NAMALWA (cell line): ENCODE measurements around the gene LGI2.
"Not testable (repeated sequence)": the region's sequence is repeated elsewhere in the genome, so short reads cannot be mapped to it uniquely, and the experiment has no call there.

Experiments used
- DNase-seq: peaks from one replicate; pipeline ENCODE4 v3.0.0-alpha.2; 2015; ENCODE audit warnings: low spot score

LGI2 gene

DNA sequence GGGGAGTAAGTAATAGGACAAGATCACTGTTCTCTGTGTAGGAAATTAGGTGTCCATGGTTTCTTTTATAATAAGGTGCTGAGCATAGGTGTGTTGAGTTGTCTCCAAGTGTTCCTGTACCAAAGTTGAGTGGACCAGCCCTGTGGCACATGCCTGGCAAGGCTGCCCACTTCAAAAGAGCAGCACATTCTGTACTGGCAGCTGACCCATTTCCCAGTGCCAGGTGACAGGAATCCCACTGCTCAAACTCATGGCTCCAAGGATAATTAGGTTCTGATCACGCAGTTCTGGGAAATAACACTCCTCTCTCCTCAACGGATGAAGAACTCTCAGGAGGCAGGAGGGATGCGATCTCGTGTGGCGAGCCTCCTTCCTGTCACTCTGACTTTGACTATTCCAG is 12.8 kb upstream of the LGI2 start:
- no peak for DNase-seq

GRCh38 chr4:25033526-25033925 is 2.8 kb upstream of the LGI2 start:
- no peak for DNase-seq

DNA sequence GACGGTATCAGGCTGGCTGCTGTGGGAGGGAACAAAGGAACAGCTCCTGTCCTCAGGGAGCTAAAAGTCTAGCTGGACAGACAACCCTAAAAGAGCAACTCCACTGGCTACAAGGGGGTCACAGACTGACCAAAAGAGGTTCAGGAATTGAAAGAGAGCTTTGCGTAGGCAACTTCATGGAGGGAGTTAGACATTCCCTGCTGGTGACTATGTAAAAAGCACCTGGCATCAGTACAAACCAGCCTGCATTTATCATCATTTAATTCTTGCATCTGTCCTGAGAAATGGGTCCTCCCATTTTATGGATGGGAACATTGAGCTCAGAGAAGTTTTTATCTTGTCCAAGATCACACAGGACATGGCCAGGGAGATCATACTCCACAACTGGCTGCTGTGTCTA is 1.4 kb upstream of the LGI2 start:
- no peak for DNase-seq

DNA sequence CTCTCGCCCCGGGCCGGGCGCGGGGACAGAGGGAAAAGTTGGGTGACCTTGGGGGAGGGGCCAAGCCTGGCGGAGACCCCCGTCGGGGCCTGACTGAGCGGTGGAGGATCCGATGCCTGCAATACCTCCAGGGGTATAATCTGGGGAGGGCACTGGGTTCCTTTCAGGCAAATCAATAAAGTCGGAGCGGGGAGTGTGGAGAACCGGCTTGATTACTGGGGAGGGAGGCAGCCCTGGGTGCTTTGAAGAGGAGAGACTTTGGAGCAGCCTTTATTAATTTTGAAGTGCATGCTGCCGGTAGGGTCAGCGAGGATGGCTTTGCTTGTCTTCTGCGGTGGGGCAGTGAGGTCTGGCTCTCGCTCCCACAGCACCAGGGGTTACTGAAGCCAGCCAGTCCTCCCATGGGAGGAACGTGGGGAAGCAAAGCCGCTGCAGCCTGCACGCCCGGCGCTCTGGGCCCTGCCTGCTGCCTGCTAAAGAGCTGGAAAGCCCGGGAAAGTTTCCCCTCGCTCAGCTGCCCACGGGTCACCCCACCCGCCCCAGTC is 403 bp upstream of the LGI2 start:
- DNase-seq: no peak

- no peak for DNase-seq
These were observed 1.1 kb downstream of the LGI2 start for GRCh38 chr4:25029479-25030276.

GRCh38 chr4:25028851-25029250 is 1.9 kb downstream of the LGI2 start:
- DNase-seq: no peak

DNA sequence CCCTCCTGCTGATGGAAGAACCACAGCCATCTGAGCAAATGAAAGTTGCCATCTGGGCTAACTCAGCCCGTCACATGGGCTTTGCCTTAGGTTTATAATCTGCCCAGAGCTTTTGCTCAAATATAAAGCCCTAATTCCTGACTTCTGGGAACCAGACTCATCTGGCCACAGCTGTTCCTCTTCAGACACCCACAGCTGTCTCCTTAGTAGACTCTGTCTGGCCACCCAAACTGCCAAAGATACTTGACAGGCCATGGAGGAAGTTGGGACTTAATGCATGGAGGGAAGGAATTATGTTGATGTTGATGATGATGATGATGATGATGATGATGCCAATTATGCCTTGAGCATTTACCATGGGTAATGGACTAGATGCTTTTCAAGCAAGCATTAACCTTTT is 8.0 kb downstream of the LGI2 start:
- no peak for DNase-seq

- DNase-seq: no peak
These were observed 9.5 kb downstream of the LGI2 start for GRCh38 chr4:25021216-25021615.

- no peak for DNase-seq
These were observed 10.5 kb downstream of the LGI2 start for GRCh38 chr4:25020236-25020635.

DNA sequence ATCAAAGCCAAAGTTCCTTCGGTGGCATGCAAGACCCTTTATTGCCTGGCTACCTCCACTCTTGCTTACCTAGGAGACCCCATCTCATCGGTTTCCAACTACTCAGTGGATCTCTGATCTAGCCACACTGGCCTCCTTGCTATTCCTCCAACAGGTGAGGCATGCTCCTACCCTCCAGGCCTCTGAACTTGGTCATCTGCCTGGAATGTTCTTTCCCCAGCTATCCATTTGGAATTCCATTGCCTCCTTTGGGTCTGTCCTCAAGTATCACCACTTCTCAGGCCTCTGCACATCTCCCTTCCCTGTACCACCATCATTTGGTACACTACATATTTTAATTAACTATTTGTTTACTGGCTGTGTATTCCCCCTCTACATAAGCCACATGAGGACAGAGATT is 11.2 kb downstream of the LGI2 start:
- DNase-seq: no peak

DNA sequence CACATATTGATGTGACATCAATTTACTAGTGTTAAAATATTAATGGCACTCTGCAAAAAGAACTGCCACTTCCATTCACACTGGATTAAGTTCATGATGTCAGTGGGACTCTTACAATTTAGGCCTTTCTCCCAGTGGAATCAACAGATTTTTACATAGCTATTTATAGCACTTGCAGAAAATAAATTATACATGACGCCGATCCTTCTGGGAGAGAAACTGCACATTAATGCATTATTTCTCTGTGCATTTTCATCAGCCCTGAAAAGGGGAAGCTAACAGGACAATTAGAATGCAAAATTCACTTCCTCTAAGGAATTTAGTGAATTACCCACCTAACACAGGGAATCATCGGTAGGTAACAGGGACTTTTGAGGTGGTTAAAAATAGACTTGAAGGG is 15.7 kb downstream of the LGI2 start:
- no peak for DNase-seq

DNA sequence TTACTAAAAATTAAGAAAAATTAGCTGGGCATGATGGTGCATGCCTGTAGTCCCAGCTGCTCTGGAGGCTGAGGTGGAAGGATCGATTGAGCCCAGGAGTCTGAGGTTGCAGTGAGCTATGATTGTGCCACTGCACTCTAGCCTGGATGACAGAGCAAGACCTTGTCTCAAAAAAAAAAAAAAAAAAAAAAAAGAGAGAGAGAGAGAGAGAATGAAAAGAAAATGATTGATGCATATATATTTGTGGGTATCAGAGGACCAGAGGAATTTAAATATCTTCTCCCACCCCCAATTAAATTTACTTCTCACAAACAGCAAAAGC is 16.1 kb downstream of the LGI2 start:
- DNase-seq: not testable (repeated sequence)

DNA sequence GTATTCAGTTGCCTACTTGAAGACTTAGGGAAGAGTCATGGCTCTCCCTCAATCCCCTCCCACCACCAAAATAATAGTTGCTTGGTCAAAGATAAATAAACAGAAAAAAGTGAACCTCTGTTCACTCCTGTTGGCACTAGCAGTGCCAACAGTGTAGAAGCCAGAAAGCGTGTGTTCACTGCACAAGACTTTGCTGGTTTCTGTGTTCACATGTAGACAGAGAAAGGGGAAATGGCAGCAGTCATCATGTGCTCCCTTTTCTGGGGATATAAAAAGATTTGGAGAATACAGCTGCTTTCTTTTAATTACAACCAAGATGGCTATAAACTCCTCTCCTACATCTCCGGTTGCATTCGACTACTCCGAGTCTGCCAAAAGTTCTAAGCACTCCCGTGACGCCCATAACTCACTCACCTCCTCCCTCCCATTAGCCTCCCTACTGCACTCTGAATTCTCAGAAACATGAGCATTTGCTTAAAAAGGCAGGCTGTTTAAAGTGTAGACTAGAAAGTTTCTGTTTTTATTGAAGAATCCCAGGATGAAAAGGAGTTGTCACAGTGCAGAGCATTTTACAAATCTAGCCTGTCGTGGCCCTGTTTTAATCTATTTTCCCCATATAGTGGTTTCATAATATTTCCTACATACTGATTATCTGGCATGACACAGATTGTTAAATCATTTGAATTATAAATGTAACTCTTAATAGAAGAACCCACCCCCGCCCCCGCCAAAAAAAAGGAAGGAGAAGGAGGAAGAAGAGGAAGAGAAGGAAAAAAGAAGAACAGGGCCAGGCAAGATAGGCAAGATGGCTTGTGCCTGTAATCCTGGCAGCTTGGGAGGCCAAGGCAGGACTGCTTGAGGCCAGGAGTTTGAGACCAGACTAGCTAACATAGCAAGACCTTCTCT is 16.7 kb downstream of the LGI2 start:
- no peak for DNase-seq

DNA sequence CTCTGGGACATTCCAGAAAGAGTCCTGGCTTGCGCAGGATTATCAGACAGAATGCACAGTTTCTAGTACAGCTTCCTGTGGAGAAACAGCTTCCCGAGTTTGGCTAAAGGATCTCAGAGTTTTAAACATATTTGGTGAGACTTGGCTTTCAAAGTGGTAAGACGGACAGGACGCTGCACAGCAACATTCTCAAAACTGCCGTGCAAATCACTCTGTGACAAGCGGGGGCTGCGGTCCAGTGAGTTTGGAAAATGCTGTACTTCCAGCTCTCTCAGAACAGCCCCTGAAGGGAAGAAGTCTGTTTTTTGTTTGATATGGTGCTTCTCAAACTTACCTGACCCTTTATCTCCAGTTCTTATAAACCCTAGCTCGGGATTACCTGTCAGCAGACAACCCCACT is 18.1 kb downstream of the LGI2 start:
- no peak for DNase-seq

- no peak for DNase-seq
These were observed 19.4 kb downstream of the LGI2 start for GRCh38 chr4:25011135-25011866.

DNA sequence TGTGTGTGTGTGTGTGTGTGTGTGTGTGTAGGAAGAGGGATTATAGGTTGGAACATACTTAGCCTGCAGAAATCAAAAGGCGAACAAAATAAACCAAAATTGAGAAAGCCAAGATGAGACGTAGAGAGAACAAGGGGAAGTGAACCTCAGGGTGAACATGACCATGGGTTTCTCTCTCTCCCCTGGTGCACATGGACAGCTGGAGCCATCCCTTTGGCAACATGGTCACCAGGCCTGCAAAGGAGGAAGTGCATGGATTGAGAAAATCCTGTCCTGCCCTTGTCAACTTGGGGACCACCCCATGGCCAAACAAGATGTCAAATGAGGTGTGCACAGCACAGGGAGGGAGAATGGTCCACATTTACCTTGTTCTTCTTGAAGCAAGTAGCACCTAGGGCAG is 23.1 kb downstream of the LGI2 start:
- no peak for DNase-seq

DNA sequence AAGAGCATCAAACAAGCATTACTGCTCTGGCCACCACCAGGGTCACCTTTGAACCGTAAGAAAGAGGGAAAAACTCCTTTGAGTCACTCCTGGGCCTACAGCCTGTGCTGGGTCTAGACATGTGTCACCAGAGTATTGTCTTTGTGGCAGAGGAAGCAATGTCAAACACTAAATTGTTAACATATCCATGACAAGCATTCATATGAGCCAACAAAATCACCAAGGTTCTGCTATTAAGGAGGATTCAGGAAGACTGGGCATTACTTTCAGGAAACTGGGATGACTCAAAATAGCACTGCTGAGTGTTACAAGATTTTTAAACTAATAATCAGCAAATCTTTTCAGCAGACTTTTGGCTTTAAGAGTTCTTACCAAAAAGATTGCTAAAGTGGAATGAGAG is 28.1 kb downstream of the LGI2 start:
- no peak for DNase-seq

DNA sequence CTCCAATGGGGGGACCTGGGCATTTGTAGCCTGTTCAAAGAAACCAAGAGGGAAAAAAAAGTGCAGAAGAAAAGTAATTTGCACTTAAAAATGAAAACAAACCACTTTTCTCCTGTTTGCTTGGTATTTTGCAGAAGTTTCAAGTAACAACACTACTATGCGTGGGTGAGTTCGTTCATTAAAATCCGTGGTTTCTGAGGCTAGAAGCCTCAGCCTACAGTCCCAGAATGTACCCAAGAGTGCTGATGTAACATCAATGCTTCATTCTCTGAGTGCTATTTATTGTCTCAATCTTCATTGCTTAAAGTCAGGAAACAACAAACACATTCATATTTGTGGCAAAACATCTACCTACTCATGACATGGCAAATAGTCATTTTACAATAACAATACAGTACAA is 29.2 kb downstream of the LGI2 start:
- DNase-seq: no peak

- no peak for DNase-seq
These were observed 30.1 kb downstream of the LGI2 start for GRCh38 chr4:25000639-25001038.

GRCh38 chr4:24999392-25000089 is 31.2 kb downstream of the LGI2 start:
- DNase-seq: no peak

GRCh38 chr4:24995346-24995919 is 35.3 kb downstream of the LGI2 start:
- DNase-seq: no peak
